Middle frontal gyrus (tissue), 1 donor: Measurements from ENCODE around the gene MTHFD1L.
A peak's percentile ranks its signal among the peaks of the same experiment; 100 is the strongest.
"Not testable (repeated sequence)": the region's sequence is repeated elsewhere in the genome, so short reads cannot be mapped to it uniquely, and the experiment has no call there.

Experiments used
- DNase-seq: peaks from one replicate; pipeline ENCODE4 v3.0.0-alpha.2; 2015; ENCODE audit warnings: low spot score; ENCODE audit errors: extremely low spot score

Gene MTHFD1L

GRCh38 chr6:150865406-150866146, at the start of gene MTHFD1L:
Gene MTHFD1L, plus strand, starts transcription at chr6:150865702. Its CDS starts 121 bp downstream, at chr6:150865823.
- DNase-seq = peak; percentile 40

GRCh38 chr6:150816554-150816953, 48.9 kb upstream of the MTHFD1L start:
- not testable (repeated sequence) for DNase-seq

GRCh38 chr6:150822932-150823331, 42.6 kb upstream of the MTHFD1L start:
- DNase-seq = no peak

- DNase-seq = no peak
Measured at GRCh38 chr6:150826788-150827187, 38.7 kb upstream of the MTHFD1L start.

GRCh38 chr6:150828107-150828506, 37.4 kb upstream of the MTHFD1L start:
- not testable (repeated sequence) for DNase-seq

GRCh38 chr6:150830439-150831165, 34.9 kb upstream of the MTHFD1L start:
- no peak for DNase-seq

- DNase-seq = no peak
Measured at GRCh38 chr6:150831577-150831976, 33.9 kb upstream of the MTHFD1L start.

GRCh38 chr6:150835620-150836019, 29.9 kb upstream of the MTHFD1L start:
- no peak for DNase-seq

- DNase-seq = no peak
Measured at GRCh38 chr6:150840185-150840584, 25.3 kb upstream of the MTHFD1L start.

- no peak for DNase-seq
Measured at GRCh38 chr6:150841189-150841588, 24.3 kb upstream of the MTHFD1L start.

- no peak for DNase-seq
Measured at GRCh38 chr6:150841697-150842096, 23.8 kb upstream of the MTHFD1L start.

GRCh38 chr6:150844371-150844770, 21.1 kb upstream of the MTHFD1L start:
- no peak for DNase-seq

- no peak for DNase-seq
Measured at GRCh38 chr6:150846641-150847040, 18.9 kb upstream of the MTHFD1L start.

GRCh38 chr6:150848400-150848799, 17.1 kb upstream of the MTHFD1L start:
- DNase-seq = no peak

GRCh38 chr6:150854392-150854791, 11.1 kb upstream of the MTHFD1L start:
- not testable (repeated sequence) for DNase-seq

- not testable (repeated sequence) for DNase-seq
Measured at GRCh38 chr6:150855171-150855570, 10.3 kb upstream of the MTHFD1L start.

GRCh38 chr6:150857062-150857944, 8.2 kb upstream of the MTHFD1L start:
- DNase-seq = peak; percentile 13

- DNase-seq = no peak
Measured at GRCh38 chr6:150857945-150858308, 7.6 kb upstream of the MTHFD1L start.

GRCh38 chr6:150861448-150862168, 3.9 kb upstream of the MTHFD1L start:
- DNase-seq = not testable (repeated sequence)

GRCh38 chr6:150863213-150863928, 2.1 kb upstream of the MTHFD1L start:
- DNase-seq = no peak
